ES-I3 (cell line): ENCODE measurements around the gene RANBP1.

Experiments used
- H3K36me3 ChIP-seq: 2 replicates; pipeline ENCODE4 v1.6.1; 2013; ENCODE audit warnings: mild to moderate bottlenecking, low read length, control low read depth, moderate library complexity; ENCODE audit not compliant: insufficient read depth
- H3K4me1 ChIP-seq: 2 replicates; pipeline ENCODE4 v1.6.1; 2013; ENCODE audit warnings: mild to moderate bottlenecking, control low read depth, low read length; ENCODE audit not compliant: insufficient read depth
- H3K9ac ChIP-seq: 2 replicates; pipeline ENCODE4 v1.6.1; 2013; ENCODE audit warnings: low read depth, mild to moderate bottlenecking, low read length, moderate library complexity
- H3K9me3 ChIP-seq: 2 replicates; pipeline ENCODE4 v1.6.1; 2013; ENCODE audit warnings: mild to moderate bottlenecking, low read length, moderate library complexity; ENCODE audit not compliant: control insufficient read depth, insufficient read depth

RANBP1 gene

GRCh38 chr22:20094197-20094807, 21.6 kb upstream of the RANBP1 start:
- Histone ChIP-seq H3K4me1 (no peaks in the 10 kb centered on the region), H3K36me3 (peaks cover 72% of the 10 kb centered on the region), H3K9ac (no peak overlapping the region), H3K9me3 (0 out of 2 replicates have a peak, but pooled peaks cover 4% of the 10 kb centered on the region)

GRCh38 chr22:20095521-20095920, 20.4 kb upstream of the RANBP1 start:
- H3K4me1 ChIP-seq = no peaks in the 10 kb centered on the region; the same call in 1 of the 2 replicates
- H3K9ac ChIP-seq = no peak overlapping the region
- H3K9me3 ChIP-seq = 0 out of 2 replicates have a peak, but pooled peaks cover 4% of the 10 kb centered on the region
- peaks cover 63% of the 10 kb centered on the region for H3K36me3 ChIP-seq

GRCh38 chr22:20096574-20097420, 19.1 kb upstream of the RANBP1 start:
- no peaks in the 10 kb centered on the region; the same call in 1 of the 2 replicates for H3K4me1 ChIP-seq
- peaks cover 51% of the 10 kb centered on the region for H3K36me3 ChIP-seq
- no peak overlapping the region for H3K9ac ChIP-seq
- H3K9me3 ChIP-seq = 0 out of 2 replicates have a peak, but pooled peaks cover 4% of the 10 kb centered on the region

GRCh38 chr22:20099099-20099711, 16.7 kb upstream of the RANBP1 start:
- Histone ChIP-seq H3K9ac (no peak overlapping the region), H3K4me1 (no peaks in the 10 kb centered on the region; the same call in 1 of the 2 replicates), H3K36me3 (peaks cover 42% of the 10 kb centered on the region), H3K9me3 (0 out of 2 replicates have a peak, but pooled peaks cover 4% of the 10 kb centered on the region)

- no peaks in the 10 kb centered on the region; the same call in 1 of the 2 replicates for H3K4me1 ChIP-seq
- no peak overlapping the region for H3K9ac ChIP-seq
- H3K9me3 ChIP-seq = 0 out of 2 replicates have a peak, but pooled peaks cover 2% of the 10 kb centered on the region
- H3K36me3 ChIP-seq = peaks cover 39% of the 10 kb centered on the region
Observed at GRCh38 chr22:20101638-20102037, 14.3 kb upstream of the RANBP1 start.

- Histone ChIP-seq H3K36me3 (peaks cover 39% of the 10 kb centered on the region), H3K9ac (no peak overlapping the region), H3K4me1 (no peaks in the 10 kb centered on the region; the same call in 1 of the 2 replicates)
Observed at GRCh38 chr22:20102203-20102780, 13.6 kb upstream of the RANBP1 start.

GRCh38 chr22:20105456-20106204, 10.3 kb upstream of the RANBP1 start:
- no peaks in the 10 kb centered on the region for H3K9me3 ChIP-seq
- H3K9ac ChIP-seq = no peak overlapping the region
- peaks cover 32% of the 10 kb centered on the region for H3K36me3 ChIP-seq
- no peaks in the 10 kb centered on the region for H3K4me1 ChIP-seq

More at GRCh38 chr22:20102203-20102780, 13.6 kb upstream of the RANBP1 start:
- no peaks in the 10 kb centered on the region for H3K9me3 ChIP-seq

- Histone ChIP-seq H3K4me1 (no peaks in the 10 kb centered on the region), H3K9ac (no peak overlapping the region), H3K9me3 (no peaks in the 10 kb centered on the region), H3K36me3 (peaks cover 35% of the 10 kb centered on the region)
Observed at GRCh38 chr22:20106205-20106848, 9.6 kb upstream of the RANBP1 start.

- no peaks in the 10 kb centered on the region for H3K9me3 ChIP-seq
- peaks cover 34% of the 10 kb centered on the region for H3K36me3 ChIP-seq
- no peak overlapping the region for H3K9ac ChIP-seq
- H3K4me1 ChIP-seq = no peaks in the 10 kb centered on the region
Observed at GRCh38 chr22:20106849-20107237, 9.1 kb upstream of the RANBP1 start.

GRCh38 chr22:20107471-20107901, 8.4 kb upstream of the RANBP1 start:
- H3K36me3 ChIP-seq = peaks cover 27% of the 10 kb centered on the region
- H3K4me1 ChIP-seq = no peaks in the 10 kb centered on the region
- no peak overlapping the region for H3K9ac ChIP-seq
- no peaks in the 10 kb centered on the region for H3K9me3 ChIP-seq

- H3K4me1 ChIP-seq = no peaks in the 10 kb centered on the region
- peaks cover 27% of the 10 kb centered on the region for H3K36me3 ChIP-seq
- H3K9ac ChIP-seq = no peak overlapping the region
- H3K9me3 ChIP-seq = no peaks in the 10 kb centered on the region
Observed at GRCh38 chr22:20107951-20108756, 7.8 kb upstream of the RANBP1 start.

- no peaks in the 10 kb centered on the region for H3K4me1 ChIP-seq
- no peaks in the 10 kb centered on the region for H3K9me3 ChIP-seq
- H3K36me3 ChIP-seq = peaks cover 27% of the 10 kb centered on the region
- H3K9ac ChIP-seq = no peak overlapping the region
Observed at GRCh38 chr22:20108757-20109230, 7.1 kb upstream of the RANBP1 start.
